GM12878 (cell line): ENCODE results near the gene CSNK1G1.

Source experiments
- BHLHE40 ChIP-seq, 2 experiments: fragments of 450-650 bp in 1 of 2; IDR thresholded peaks; 2 replicates each; pipeline ENCODE4 v1.6.1; 2011 to 2017; ENCODE audit warnings: low read depth in 2 of 2, borderline replicate concordance in 1 of 2, improper control_type of control experiment in 1 of 2, low read length in 1 of 2, mild to moderate bottlenecking in 1 of 2
- TF ChIP-seq, protein P1 (sequence below), 3 experiments: IDR thresholded peaks in 2 of 3; conservative IDR thresholded peaks in 1 of 3; 2 replicates each; pipeline ENCODE4 v1.5.1; 2011; ENCODE audit warnings: low read depth in 3 of 3, low read length in 3 of 3, mild to moderate bottlenecking in 3 of 3, control low read depth in 2 of 3, moderate library complexity in 2 of 3, inconsistent platforms in 1 of 3, mixed read lengths in 1 of 3; ENCODE audit not compliant: control insufficient read depth in 2 of 3, insufficient read depth in 1 of 3; ENCODE audit errors: extremely low read depth in 1 of 3

DNA sequence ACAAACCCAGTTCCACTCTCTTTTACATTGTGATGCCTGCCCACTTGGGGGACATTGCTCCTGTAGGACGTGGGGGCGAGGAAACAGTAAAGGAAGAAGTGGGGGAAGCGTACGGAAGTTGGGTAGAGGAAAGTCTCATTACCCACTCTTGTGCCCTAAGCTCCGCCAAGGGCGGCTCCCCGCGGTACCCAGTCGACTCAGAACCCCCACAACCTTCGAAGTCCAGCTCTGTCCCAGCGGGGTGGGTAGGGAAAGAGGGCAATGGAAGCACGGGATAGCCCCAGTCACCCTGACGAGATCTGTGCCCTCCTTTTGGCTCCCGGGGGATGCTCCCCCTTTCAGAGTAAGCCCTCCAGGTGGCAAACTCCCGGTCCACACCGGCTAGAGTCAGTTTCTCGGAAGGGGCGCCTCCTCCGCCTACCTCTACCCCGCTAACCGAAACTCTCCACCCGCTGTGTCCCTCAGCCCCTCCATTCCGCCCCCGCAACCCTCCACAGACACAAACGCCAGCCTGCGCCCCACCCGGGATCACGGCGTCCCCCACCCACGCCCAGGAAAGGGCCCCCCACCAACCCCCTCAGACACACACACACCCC, 527 bp downstream of the CSNK1G1 start:
- no peak for TF ChIP-seq BHLHE40 (IDR thresholded peaks at IDR 0.05; ENCODE audit: borderline replicate concordance in 1 of 2, low read depth in 2 of 2, low read length in 1 of 2)
- TF ChIP-seq, protein P1, sequence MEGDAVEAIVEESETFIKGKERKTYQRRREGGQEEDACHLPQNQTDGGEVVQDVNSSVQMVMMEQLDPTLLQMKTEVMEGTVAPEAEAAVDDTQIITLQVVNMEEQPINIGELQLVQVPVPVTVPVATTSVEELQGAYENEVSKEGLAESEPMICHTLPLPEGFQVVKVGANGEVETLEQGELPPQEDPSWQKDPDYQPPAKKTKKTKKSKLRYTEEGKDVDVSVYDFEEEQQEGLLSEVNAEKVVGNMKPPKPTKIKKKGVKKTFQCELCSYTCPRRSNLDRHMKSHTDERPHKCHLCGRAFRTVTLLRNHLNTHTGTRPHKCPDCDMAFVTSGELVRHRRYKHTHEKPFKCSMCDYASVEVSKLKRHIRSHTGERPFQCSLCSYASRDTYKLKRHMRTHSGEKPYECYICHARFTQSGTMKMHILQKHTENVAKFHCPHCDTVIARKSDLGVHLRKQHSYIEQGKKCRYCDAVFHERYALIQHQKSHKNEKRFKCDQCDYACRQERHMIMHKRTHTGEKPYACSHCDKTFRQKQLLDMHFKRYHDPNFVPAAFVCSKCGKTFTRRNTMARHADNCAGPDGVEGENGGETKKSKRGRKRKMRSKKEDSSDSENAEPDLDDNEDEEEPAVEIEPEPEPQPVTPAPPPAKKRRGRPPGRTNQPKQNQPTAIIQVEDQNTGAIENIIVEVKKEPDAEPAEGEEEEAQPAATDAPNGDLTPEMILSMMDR (IDR thresholded peaks at IDR 0.05 in 2 of 3, conservative IDR thresholded peaks at IDR 0.05 in 1 of 3; ENCODE audit: control insufficient read depth in 2 of 3, extremely low read depth in 1 of 3, insufficient read depth in 1 of 3, low read depth in 3 of 3, low read length in 3 of 3): no peak
